Anterior cingulate cortex (tissue), 58 donors: ENCODE data around the gene TAF4.

Experiments used
- DNase-seq, 58 donors: peaks; one replicate each; lab custom pipeline; 2025; lab: John Stamatoyannopoulos, UW

The TAF4 gene

DNA sequence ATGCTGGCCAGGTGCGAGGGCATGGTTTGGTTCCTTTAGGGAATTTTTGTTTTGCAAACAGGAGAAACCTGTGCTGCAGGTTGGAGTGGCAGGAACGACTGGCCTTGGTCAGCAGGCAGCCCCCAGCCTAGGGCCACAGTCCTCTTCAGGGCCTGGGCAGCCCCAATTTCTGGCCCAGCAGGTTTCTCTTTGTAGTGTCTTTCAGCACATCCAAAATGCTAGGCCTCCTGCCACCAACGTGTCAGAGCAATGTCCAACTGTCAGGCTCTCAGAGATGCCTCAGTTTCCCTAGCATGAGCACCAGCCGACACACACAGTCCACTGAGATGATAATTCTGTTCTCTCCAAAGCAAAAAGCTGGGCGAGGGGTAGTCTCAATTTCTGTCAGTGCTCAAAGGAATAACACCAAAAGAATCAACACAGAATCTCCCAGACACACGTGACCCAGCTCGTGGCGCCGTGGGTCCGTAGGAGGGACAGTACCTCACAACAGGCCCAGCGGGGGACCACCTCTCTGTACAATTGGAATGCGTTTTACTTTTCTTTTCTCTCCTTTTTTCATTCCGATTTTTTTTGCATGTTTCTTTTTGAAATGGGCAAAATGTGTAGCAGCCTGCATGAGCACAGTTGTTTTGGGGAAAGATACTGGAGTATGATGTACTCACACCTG, 125.9 kb downstream of the TAF4 start:
- no peak for DNase-seq

DNA sequence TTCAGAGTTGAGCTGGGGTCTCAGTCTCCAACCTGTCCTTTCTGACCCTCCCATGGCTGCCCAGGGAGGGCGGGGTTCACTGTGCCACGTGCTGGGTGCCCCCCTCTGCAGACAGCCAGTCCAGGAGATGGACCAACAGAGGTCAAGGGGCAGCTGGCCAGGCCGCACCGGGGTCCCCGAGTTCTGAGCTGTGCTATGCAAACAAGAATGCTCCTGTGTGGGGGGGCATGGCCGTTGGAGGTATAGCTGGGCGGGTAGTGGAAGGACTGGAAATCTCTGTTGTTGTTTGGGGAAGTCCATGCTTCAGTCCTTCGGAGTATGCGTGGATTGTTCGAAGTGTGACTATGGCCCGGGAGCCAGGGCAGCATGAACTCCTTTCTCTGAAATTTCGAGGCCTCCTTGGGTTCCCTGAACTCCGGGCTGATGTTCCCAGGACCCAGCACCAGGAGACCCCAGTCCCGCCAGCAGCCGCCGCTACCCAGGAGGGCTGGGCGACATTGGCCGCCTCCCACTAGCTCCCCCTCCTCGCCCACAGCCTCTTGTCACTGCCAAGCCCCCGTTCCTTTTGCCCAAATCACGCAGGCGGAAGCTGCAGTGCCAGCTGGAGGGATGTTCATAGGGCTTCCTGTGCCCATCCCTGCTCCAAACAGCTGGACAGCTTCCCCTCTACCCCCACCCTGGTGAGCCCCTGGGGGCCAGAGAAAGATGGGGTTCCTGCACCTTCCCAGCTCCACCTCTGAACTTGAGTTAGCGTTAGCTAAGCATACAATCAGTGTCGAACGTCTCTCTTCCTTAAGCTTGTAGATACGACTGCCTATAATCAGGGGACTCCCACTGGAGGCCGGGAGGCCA, 126.6 kb downstream of the TAF4 start:
- no peak for DNase-seq

DNA sequence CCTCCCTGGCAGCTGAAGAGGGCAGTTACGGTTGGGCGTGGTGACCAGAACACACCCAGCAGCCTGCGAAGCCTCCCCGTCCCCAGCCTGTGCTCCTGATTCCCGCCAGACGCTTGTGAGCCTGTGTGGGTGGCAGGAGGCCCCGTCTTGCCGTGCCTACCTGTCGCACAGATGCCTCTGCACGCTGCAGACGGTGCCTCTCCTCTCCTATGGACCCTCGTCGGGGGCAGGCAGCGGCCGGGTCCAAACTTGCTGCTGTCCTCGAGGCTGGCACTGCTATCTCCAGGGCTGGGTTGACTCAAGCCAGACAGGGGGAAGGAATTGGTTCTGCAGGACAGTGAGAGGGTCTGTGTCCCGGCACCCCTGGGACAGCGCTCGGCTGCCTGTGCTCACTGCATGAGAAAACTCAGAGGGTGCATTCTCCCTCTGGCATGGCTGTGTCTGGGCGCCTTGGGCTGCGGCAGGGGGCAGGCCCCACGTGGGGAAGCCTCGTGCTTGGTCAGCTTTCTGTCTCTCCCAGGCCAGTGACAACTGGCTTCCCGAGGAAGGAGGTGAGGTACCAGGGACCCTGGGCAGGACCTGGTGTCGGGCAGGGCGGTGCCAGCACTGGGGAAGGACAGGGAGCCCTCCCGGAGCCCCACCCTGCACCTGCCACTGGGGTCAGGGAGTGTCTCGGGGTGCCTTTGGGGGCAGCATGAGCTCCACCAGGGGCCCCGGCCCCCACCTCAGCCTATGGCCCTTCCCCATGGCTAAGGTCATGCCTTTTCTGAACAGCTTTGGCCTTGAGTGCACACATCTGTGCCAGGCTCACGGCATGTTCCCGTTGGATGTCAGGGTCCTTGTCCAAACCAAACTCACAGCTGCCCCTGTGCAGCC, 127.5 kb downstream of the TAF4 start:
- no peak for DNase-seq

DNA sequence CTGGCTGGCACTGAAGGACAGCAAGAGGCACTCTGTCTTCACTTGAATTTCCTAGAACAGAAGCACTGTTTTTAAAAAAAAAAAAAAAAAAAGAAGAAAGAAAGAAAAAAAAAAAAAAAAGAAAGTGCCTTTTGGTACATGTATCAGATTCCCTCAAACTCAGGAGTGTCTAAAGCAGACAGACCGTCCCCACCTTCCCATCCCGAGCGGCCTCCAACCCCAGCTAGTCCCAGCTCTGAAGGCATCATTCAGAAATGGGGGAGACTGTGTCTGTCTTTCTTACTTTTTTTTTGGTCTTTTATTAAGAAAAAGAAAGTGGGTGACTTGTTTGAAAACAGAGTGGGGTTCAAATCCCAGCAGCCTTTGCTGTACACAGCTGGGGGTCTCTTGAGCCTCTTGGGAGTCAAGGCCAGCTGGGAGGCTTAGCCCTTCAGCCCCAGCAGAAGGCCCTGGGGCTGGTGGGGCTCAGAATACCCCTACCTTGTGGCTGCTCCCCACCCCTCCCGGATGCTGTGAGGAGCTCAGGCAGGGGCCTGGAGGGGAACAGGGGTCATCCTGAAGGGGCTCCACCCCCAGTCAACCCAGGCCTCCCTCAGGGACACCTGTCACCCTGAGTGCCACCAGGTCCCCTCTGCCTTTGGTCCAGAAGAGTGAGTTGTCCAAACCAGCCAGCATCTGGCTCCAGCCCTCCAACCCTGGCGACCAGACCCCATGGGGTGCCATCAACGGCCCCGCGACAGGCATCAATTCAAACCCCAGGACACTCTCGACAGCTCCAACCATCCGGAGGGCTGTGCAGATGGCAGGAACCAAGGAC, 128.3 kb downstream of the TAF4 start:
- DNase-seq, result no peak

DNA sequence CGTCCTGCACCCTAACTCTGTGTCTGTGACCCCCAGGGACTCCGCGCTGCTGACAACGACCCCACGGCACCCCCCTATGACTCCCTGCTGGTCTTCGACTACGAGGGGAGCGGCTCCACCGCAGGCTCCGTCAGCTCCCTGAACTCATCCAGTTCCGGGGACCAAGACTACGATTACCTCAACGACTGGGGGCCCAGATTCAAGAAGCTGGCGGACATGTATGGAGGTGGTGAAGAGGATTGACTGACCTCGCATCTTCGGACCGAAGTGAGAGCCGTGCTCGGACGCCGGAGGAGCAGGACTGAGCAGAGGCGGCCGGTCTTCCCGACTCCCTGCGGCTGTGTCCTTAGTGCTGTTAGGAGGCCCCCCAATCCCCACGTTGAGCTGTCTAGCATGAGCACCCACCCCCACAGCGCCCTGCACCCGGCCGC, 129.0 kb downstream of the TAF4 start:
- DNase-seq, result no peak

DNA sequence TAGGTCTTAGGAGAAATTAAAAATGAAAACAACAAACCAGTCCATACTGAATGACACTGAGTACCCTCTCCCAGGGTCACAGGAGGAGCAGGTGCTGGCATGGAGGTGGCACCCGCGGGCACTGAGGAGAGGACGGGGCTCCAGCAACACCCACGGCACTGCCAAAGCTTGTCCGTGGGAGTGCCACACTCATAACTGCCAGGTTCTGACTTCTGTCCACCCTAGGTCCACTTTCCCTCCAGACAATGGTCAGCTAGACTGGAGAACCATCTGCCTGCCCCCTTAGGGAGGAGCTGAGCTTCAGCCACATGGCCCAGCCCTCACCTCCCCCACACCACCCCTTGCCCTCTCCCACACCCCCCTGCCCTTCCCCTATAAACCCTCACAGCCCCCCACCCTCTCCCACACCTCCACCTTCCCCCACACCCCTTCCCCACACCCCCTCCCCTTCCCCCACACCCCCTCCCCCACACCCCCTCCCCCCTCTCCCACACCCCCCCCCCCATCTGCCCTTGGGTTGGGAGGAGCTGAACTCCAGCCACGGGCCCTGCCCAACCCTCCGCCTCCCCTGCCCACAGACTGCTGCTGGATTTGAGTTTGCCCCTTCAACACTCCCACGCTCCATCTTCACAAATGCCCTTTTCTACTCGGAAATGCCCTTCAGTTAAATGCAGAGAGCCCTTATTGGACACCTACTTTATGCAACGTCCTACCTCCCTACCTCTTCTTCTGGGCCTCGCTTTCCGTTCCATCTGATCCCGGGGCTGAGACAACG, 129.6 kb downstream of the TAF4 start:
- no peak for DNase-seq

DNA sequence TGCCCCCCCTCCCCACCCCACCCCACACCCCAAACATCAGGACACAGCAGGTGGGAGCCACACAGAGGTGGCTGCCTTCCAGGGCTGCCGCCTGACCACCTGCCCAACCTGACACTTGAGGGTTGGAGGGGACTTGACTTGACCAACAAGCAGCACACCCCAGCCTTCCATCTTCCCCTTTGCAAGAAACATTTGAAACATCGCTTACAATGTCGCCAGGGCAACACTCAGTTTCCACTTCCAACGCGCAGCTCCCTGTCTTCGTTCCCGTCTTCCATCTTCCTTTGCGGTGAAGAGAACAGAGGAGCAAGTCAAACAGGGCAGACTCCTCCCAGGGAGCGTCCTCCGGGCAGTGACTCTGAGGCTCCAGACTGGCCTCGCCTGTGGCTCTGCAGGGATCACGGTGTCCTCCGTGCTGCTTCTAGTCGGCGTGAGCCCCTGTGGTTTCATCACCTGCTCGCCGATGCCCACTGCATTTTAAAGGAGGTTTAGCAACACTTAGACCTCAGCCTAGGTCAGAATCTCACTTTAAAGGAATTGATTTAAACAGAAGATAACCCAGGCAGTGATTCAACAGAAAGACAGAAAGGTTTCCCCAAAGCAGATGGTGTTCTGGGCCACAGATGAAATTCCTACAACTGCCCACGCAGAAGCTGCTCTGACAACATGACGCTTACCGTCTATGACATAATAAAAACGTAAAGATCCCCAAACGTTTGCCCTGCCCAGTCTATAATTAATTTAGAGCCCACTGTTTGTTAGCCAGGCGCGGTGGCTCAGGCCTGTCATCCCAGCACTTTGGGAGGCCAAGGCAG, 130.8 kb downstream of the TAF4 start:
- DNase-seq, result peak in 3 of 58 donors; percentile 5 to 23 (median 6)

DNA sequence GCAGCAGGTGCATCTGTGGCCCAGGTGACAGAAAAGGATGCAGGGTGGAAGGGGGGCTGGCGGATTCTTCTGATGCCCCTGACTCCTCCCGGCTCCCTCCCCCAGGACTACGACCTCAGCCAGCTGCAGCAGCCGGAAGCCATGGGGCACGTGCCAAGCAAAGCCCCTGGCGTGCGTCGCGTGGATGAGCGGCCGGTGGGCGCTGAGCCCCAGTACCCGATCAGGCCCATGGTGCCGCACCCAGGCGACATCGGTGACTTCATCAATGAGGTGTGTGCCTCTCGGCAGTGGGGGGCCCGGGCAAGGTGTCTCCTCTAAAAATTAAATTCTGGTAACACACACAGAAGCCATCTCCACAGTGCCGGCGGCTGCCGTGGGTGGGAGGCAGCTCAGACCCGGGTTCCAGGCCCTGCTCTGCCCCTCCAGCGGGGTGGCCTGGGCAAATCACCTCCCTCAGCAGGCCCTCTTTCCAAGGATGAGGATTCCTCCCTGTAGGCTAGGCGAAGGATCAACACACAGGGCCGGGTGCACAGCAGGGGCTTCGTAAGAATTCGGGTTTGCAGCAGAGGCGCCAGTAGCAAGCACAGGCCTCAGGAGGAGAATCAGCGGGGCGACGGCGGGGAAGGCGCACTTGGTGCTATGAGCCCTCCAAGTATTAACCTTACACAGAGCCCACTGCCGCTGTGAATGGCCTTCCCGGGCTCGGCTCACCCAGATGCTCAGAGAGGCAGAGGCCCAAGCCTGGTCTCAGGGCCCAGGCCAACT, 131.5 kb downstream of the TAF4 start:
- no peak for DNase-seq

DNA sequence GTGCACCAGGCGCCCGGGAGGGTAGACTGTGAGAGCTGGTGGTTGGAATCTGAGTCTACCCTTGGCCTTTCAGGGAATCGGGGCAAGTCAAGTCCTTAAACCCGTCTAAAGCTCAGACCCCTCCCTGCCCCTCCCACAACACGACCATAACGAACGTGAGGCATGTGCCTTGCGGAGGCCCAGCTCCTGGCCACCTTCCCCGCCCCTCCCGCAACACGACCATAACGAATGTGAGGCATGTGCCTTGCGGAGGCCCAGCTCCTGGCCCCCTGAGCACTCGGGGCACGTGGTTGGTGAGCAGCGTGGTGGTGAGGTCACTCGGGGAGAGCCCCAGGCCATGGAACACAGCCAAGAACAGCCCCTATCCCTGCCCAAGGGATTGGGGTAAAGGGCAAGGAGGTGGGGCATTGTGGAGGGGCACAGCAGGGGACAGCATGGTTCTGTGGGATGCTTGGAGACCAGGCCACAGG, 132.2 kb downstream of the TAF4 start:
- DNase-seq, result no peak

DNA sequence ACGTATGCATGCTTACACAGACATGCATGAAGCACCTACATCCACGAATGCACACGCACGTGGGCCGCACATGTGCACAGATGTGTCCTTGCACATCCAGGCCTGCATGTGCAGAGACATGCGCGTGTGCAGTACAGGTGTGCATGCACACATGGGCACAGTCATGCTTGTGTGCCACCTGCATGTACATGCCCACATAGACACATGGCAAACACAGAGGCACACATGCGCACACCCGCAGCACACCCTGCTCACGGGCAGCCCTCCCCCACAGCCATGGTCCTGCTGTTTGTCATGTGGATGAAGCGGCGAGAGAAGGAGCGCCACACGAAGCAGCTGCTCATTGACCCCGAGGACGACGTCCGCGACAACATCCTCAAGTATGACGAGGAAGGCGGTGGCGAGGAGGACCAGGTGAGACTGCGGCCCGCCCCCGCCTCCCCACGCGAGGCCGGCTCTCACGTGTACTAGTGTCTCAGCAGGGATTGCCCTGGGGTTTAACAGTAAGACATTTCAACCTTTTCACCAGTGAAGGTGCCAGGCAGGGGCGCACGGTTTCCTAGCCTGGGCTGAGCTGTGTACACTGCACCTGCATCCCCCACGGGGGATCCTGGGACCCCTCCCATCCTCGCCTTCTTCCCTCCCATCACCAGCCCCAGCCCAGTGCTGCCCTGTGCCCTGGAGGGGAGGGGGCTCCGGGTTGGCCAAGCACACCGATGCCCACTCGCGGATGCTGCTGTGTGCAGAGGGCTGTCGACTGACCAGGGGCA, 132.8 kb downstream of the TAF4 start:
- DNase-seq, result no peak

DNA sequence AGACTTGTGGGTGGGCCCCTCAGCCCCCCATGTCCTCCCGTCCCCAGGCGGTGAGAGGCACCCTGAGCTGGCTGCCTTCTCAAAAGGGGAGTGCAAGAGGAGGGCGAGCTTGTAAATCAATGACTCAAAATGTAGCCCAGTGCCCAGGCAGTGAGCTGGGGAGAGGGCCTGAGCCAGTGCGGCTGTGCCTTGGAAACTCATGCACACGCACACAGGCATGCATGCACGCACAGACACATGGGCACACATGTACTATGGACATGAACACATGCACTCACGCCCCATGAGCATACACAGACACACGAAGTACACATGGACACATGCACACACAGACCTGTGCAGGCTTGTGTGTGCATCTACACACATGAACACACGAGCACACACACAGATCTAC, 133.5 kb downstream of the TAF4 start:
- no peak for DNase-seq

DNA sequence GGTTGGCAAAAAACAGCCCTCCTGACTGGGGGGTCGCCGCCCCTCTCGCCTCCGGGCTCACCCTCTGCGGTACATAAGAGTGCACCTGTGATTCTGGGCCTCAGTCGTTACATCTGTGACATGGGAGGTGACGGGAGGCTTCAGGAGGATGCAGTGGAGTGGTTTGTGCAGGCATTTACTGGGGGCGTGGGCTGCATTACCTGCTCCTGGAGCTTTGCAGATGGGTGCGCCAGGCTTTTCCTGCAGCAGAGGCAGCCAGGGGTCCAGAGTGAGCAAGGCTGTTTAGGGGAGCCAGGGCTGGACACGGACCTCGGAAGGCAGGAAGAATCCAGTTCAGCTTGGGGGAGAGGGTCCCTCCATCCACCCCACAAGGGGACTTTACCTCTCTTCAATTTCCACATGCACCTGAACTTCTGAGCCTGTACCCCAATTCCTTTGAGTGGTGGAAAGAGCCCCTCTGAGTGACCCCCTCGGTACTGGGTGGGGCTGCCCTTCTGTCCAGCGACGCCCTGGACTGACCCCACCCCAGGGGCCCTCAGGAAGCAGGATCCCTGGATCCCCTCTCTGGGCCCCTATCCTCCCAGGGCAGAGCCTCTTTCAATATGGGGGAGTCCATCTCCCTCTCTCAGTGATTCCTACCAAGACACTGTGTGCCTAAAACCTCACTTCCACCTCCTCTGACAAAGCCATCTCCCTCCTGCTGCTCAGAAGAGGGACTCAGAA, 134.0 kb downstream of the TAF4 start:
- DNase-seq, result no peak

DNA sequence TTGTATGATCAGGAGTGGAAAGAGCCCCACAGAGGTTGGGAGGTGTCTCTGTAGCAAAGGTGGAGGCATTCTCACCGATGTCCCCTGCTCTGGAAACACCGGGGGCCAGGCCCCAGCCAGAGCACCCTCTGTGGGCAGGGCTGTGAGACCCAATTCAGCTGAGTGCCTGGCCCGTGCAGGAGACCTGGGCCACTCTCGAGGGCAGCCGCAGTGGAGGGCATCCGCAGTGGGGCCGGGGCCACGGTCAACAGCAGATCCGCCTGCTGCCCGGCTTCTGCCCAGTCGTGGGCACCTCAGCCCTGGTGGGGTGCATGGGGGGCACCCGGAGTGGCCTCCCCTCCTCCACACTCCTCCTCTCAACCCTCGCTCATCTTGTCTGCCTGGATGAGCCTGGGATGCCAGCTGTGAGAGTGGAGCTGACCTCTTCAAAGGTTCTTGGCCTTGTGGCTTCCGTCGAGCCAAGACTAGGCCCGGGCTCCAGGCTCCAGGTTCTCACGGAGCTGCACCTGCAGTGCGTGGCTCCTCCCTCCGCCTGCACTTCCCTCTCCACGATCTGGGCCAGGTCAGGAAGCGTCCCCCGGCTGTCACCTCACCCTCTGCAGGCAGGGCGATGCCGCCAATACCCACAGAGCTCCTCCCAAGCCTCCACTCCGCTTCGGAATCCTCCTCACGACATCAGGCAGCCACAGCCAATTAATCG, 134.8 kb downstream of the TAF4 start:
- DNase-seq, result no peak

DNA sequence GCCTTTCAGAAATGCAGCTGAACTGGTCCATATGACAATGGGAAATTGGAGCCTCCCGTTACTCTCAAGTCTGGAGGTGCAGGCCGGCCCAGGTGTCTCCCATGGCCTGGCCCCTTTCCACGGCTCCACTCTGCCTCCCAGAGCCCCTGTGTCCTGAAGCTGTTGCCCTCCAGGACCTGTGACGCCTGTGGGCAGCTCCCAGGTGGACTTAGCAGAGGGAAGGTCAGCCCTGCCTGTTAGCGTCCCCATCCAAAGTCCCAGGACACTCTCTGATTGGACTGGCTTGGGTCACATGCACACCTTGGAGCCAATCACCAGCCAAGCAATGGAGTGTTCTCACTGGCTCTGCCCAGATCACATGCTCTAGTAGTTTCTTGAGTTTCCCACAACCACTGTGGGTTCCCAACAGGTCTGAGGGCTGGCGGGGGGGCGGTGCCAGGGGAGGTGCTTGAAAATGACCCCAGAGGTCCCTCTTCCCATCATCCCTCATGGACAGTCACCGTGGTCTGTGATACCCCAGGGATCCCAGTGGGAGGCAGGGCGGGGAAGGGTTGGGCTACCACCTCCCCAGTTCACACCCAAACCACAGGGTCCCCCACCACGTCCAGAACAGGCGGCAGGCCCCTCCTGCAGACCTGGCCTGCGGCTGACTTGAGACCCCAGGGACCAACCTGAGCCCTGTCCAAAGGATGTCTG, 135.6 kb downstream of the TAF4 start:
- DNase-seq, result no peak

DNA sequence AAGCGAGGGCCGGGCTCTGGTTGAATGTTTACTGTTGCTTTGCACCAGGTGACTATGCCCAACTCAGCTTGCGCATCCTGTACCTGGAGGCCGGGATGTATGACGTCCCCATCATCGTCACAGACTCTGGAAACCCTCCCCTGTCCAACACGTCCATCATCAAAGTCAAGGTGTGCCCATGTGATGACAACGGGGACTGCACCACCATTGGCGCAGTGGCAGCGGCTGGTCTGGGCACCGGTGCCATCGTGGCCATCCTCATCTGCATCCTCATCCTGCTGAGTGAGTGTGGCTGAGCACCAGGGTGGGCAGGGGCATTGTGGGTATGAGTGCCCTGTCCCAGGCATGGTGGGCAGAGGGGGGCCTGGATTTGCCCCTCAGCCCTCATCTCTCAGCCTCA, 136.1 kb downstream of the TAF4 start:
- DNase-seq, result no peak
